SK-N-SH treated with all-trans-retinoic acid at 6 μM for 48 hours (cell line): Measurements from ENCODE around the gene GGTA1.

Source experiments
- ATAC-seq: fragments of 200-7000 bp; cut with Tn5 transposase; 3 replicates; pipeline ENCODE4 v1.9.1; 2020; ENCODE audit warnings: mild to moderate bottlenecking, moderate library complexity
- ARNTL ChIP-seq: fragments of 450-650 bp; formaldehyde crosslinking; IDR thresholded peaks from 2 replicates; pipeline ENCODE4 v1.5.0; 2020; ENCODE audit warnings: low read depth, mild to moderate bottlenecking, moderate library complexity, borderline replicate concordance
- BACH2 ChIP-seq: fragments of 250-450 bp; sonication (Bioruptor Pico); IDR thresholded peaks from 2 replicates; pipeline ENCODE4 v1.9.0; 2021; ENCODE audit warnings: mild to moderate bottlenecking, borderline replicate concordance
- CSDC2 ChIP-seq: fragments of 250-450 bp; sonication (Bioruptor Pico); IDR thresholded peaks from 2 replicates; pipeline ENCODE4 v1.5.0; 2020; ENCODE audit warnings: mild to moderate bottlenecking, moderate library complexity
- ESRRG ChIP-seq: fragments of 250-450 bp; sonication (Bioruptor Pico); IDR thresholded peaks from 2 replicates; pipeline ENCODE4 v1.6.1; 2021; ENCODE audit warnings: mild to moderate bottlenecking
- GLIS3 ChIP-seq: fragments of 250-450 bp; sonication (Bioruptor Pico); IDR thresholded peaks from 2 replicates; pipeline ENCODE4 v1.5.0; 2020; ENCODE audit warnings: mild to moderate bottlenecking, moderate library complexity
- ISL1 ChIP-seq: fragments of 250-450 bp; sonication (Bioruptor Pico); IDR thresholded peaks from 2 replicates; pipeline ENCODE4 v2.1.2; 2022; ENCODE audit warnings: mild to moderate bottlenecking, moderate library complexity
- OSR1 ChIP-seq: fragments of 250-450 bp; sonication (Bioruptor Pico); IDR thresholded peaks from 2 replicates; pipeline ENCODE4 v1.8.0; 2022; ENCODE audit warnings: moderate library complexity, mild to moderate bottlenecking, inconsistent platforms
- POU6F1 ChIP-seq: fragments of 250-450 bp; sonication (Bioruptor Pico); IDR thresholded peaks from 2 replicates; pipeline ENCODE4 v1.8.0; 2021; ENCODE audit warnings: low read depth, mild to moderate bottlenecking, moderate library complexity, borderline replicate concordance
- PPARA ChIP-seq: fragments of 250-450 bp; sonication (Bioruptor Pico); IDR thresholded peaks from 2 replicates; pipeline ENCODE4 v1.5.0; 2020; ENCODE audit warnings: mild to moderate bottlenecking, borderline replicate concordance
- RARB ChIP-seq: fragments of 250-450 bp; sonication (Bioruptor Pico); IDR thresholded peaks from 2 replicates; pipeline ENCODE4 v1.8.0; 2021; ENCODE audit warnings: mild to moderate bottlenecking, moderate library complexity
- SNAI2 ChIP-seq: fragments of 250-450 bp; sonication (Bioruptor Pico); IDR thresholded peaks from 2 replicates; pipeline ENCODE4 v1.5.0; 2020; ENCODE audit warnings: mild to moderate bottlenecking, moderate library complexity
- TCF4 ChIP-seq: fragments of 250-450 bp; sonication (Bioruptor Pico); IDR thresholded peaks from 2 replicates; pipeline ENCODE4 v1.8.0; 2021; ENCODE audit warnings: mild to moderate bottlenecking, moderate library complexity, borderline replicate concordance
- TOX ChIP-seq: fragments of 250-450 bp; sonication (Bioruptor Pico); IDR thresholded peaks from 2 replicates; pipeline ENCODE4 v1.8.0; 2021; ENCODE audit warnings: mild to moderate bottlenecking, moderate library complexity, borderline replicate concordance
- ZC3H10 ChIP-seq: fragments of 250-450 bp; sonication (Bioruptor Pico); IDR thresholded peaks from 2 replicates; pipeline ENCODE4 v1.5.1; 2021; ENCODE audit warnings: mild to moderate bottlenecking, moderate library complexity
- ZFP3 ChIP-seq: fragments of 250-450 bp; sonication (Bioruptor Pico); IDR thresholded peaks from 2 replicates; pipeline ENCODE4 v1.5.0; 2020; ENCODE audit warnings: mild to moderate bottlenecking, moderate library complexity
- ZFP30 ChIP-seq: fragments of 450-650 bp; formaldehyde crosslinking; IDR thresholded peaks from 2 replicates; pipeline ENCODE4 v1.5.0; 2022; ENCODE audit warnings: mild to moderate bottlenecking, moderate library complexity
- ZNF565 ChIP-seq: fragments of 450-650 bp; formaldehyde crosslinking; conservative IDR thresholded peaks from 2 replicates; pipeline ENCODE4 v1.5.0; 2020; ENCODE audit warnings: low read depth, mild to moderate bottlenecking, moderate library complexity
- ZNF70 ChIP-seq: fragments of 450-650 bp; formaldehyde crosslinking; IDR thresholded peaks from 2 replicates; pipeline ENCODE4 v1.5.0; 2020; ENCODE audit warnings: mild to moderate bottlenecking, moderate library complexity
- ZNF8 ChIP-seq: fragments of 450-650 bp; formaldehyde crosslinking; IDR thresholded peaks from 2 replicates; pipeline ENCODE4 v1.5.0; 2020; ENCODE audit warnings: mild to moderate bottlenecking, moderate library complexity
- TF ChIP-seq, protein P1 (sequence below): fragments of 250-450 bp; sonication (Bioruptor Pico); IDR thresholded peaks from 2 replicates; pipeline ENCODE4 v1.5.0; 2020; ENCODE audit warnings: mild to moderate bottlenecking, moderate library complexity
- TF ChIP-seq, protein P2 (sequence below): fragments of 250-450 bp; sonication (Bioruptor Pico); IDR thresholded peaks from 2 replicates; pipeline ENCODE4 v1.5.1; 2020; ENCODE audit warnings: low read depth, mild to moderate bottlenecking, moderate library complexity
- TF ChIP-seq, protein P3 (sequence below): fragments of 250-450 bp; sonication (Bioruptor Pico); IDR thresholded peaks from 2 replicates; pipeline ENCODE4 v1.5.1; 2021; ENCODE audit warnings: mild to moderate bottlenecking, moderate library complexity

The GGTA1 gene

GRCh38 chr9:121449786-121450185, 49.9 kb downstream of the GGTA1 start:
- TF ChIP-seq, protein P1, sequence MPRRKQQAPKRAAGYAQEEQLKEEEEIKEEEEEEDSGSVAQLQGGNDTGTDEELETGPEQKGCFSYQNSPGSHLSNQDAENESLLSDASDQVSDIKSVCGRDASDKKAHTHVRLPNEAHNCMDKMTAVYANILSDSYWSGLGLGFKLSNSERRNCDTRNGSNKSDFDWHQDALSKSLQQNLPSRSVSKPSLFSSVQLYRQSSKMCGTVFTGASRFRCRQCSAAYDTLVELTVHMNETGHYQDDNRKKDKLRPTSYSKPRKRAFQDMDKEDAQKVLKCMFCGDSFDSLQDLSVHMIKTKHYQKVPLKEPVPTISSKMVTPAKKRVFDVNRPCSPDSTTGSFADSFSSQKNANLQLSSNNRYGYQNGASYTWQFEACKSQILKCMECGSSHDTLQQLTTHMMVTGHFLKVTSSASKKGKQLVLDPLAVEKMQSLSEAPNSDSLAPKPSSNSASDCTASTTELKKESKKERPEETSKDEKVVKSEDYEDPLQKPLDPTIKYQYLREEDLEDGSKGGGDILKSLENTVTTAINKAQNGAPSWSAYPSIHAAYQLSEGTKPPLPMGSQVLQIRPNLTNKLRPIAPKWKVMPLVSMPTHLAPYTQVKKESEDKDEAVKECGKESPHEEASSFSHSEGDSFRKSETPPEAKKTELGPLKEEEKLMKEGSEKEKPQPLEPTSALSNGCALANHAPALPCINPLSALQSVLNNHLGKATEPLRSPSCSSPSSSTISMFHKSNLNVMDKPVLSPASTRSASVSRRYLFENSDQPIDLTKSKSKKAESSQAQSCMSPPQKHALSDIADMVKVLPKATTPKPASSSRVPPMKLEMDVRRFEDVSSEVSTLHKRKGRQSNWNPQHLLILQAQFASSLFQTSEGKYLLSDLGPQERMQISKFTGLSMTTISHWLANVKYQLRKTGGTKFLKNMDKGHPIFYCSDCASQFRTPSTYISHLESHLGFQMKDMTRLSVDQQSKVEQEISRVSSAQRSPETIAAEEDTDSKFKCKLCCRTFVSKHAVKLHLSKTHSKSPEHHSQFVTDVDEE (CRISPR knock-in tag), result no peak
- TF ChIP-seq BACH2 (CRISPR knock-in tag), result no peak
- no peak for TF ChIP-seq TOX (CRISPR knock-in tag)
- no peak for TF ChIP-seq RARB (CRISPR knock-in tag)
- TF ChIP-seq CSDC2 (CRISPR knock-in tag), result no peak
- TF ChIP-seq ZFP30 (CRISPR knock-in tag), result no peak
- TF ChIP-seq ZFP3 (CRISPR knock-in tag), result no peak
- TF ChIP-seq TCF4 (CRISPR knock-in tag), result no peak
- TF ChIP-seq ZNF565 (CRISPR knock-in tag), result no peak
- no peak for TF ChIP-seq ARNTL (CRISPR knock-in tag)
- no peak for TF ChIP-seq OSR1 (CRISPR knock-in tag)
- no peak for TF ChIP-seq POU6F1 (CRISPR knock-in tag)
- no peak for TF ChIP-seq ZNF70 (CRISPR knock-in tag)
- no peak for TF ChIP-seq GLIS3 (CRISPR knock-in tag)
- TF ChIP-seq ESRRG (CRISPR knock-in tag), result no peak
- TF ChIP-seq SNAI2 (CRISPR knock-in tag), result no peak
- no peak for TF ChIP-seq PPARA (CRISPR knock-in tag)
- TF ChIP-seq, protein P2, sequence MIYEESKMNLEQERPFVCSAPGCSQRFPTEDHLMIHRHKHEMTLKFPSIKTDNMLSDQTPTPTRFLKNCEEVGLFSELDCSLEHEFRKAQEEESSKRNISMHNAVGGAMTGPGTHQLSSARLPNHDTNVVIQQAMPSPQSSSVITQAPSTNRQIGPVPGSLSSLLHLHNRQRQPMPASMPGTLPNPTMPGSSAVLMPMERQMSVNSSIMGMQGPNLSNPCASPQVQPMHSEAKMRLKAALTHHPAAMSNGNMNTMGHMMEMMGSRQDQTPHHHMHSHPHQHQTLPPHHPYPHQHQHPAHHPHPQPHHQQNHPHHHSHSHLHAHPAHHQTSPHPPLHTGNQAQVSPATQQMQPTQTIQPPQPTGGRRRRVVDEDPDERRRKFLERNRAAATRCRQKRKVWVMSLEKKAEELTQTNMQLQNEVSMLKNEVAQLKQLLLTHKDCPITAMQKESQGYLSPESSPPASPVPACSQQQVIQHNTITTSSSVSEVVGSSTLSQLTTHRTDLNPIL (CRISPR knock-in tag), result no peak
- TF ChIP-seq ZNF8 (CRISPR knock-in tag), result no peak
- TF ChIP-seq ZC3H10, result no peak

DNA sequence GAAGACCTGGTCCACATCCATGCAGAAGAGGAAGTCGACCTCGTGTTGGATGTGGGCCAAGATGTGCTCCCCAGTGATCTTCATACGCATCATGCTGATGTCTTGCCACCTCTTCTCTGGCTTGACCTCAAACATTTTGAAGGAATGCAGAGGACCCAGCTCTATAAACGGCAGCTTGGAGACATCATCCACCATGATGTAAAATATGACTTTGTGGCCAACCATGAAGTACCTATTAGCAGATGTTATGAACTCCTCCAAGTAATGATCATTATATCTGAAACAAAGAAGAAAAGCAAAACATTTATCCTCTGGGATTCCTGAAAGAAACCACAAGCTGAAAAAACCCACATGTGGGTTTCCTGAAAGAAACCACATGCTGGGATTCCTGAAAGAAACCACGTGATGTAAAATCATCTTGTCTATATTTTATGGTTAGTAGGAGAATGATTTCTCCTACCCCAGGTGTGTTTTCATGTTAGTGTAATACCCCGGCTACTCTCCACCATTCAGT, 52.3 kb downstream of the GGTA1 start:
- no peak for TF ChIP-seq ZC3H10
- TF ChIP-seq, protein P3, sequence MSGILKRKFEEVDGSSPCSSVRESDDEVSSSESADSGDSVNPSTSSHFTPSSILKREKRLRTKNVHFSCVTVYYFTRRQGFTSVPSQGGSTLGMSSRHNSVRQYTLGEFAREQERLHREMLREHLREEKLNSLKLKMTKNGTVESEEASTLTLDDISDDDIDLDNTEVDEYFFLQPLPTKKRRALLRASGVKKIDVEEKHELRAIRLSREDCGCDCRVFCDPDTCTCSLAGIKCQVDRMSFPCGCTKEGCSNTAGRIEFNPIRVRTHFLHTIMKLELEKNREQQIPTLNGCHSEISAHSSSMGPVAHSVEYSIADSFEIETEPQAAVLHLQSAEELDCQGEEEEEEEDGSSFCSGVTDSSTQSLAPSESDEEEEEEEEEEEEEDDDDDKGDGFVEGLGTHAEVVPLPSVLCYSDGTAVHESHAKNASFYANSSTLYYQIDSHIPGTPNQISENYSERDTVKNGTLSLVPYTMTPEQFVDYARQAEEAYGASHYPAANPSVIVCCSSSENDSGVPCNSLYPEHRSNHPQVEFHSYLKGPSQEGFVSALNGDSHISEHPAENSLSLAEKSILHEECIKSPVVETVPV (CRISPR knock-in tag), result no peak
- no peak for TF ChIP-seq ZNF8 (CRISPR knock-in tag)
- no peak for TF ChIP-seq GLIS3 (CRISPR knock-in tag)
- TF ChIP-seq ZFP3 (CRISPR knock-in tag), result no peak
- TF ChIP-seq ZFP30 (CRISPR knock-in tag), result no peak
- TF ChIP-seq TCF4 (CRISPR knock-in tag), result no peak
- TF ChIP-seq, protein P1 (CRISPR knock-in tag), result no peak
- no peak for TF ChIP-seq PPARA (CRISPR knock-in tag)
- no peak for TF ChIP-seq OSR1 (CRISPR knock-in tag)
- no peak for TF ChIP-seq ARNTL (CRISPR knock-in tag)
- no peak for TF ChIP-seq ESRRG (CRISPR knock-in tag)
- no peak for TF ChIP-seq ZNF565 (CRISPR knock-in tag)
- no peak for TF ChIP-seq ISL1
- TF ChIP-seq RARB (CRISPR knock-in tag), result no peak
- TF ChIP-seq BACH2 (CRISPR knock-in tag), result no peak
- TF ChIP-seq, all 23 proteins: peak for 0
- no peak for ATAC-seq

More at GRCh38 chr9:121449786-121450185, 49.9 kb downstream of the GGTA1 start:
- no peak for ATAC-seq
